Measurements from ENCODE around the gene C1QTNF9B.

The C1QTNF9B gene

GRCh38 chr13:23856008-23856750, 41.1 kb downstream of the C1QTNF9B start:
- no peak overlapping the region for H3K4me3 Mint-ChIP-seq
- H3K27ac Mint-ChIP-seq = no peak overlapping the region
- no peaks in the 10 kb centered on the region for H3K9me3 Mint-ChIP-seq (ENCODE audit: low read depth)
- peaks cover 2% of the 10 kb centered on the region for H3K4me1 Mint-ChIP-seq (ENCODE audit: low read depth)
- H3K36me3 Mint-ChIP-seq = peaks cover 14% of the 10 kb centered on the region
- no peaks in the 10 kb centered on the region for H3K27me3 Mint-ChIP-seq

- Mint-ChIP-seq H3K36me3 (peaks cover 13% of the 10 kb centered on the region), H3K4me1 (ENCODE audit: low read depth) (peaks cover 2% of the 10 kb centered on the region), H3K4me3 (no peak overlapping the region), H3K9me3 (ENCODE audit: low read depth) (no peaks in the 10 kb centered on the region), H3K27ac (no peak overlapping the region), H3K27me3 (no peaks in the 10 kb centered on the region)
These were observed 41.9 kb downstream of the C1QTNF9B start for GRCh38 chr13:23855360-23855759.

DNA sequence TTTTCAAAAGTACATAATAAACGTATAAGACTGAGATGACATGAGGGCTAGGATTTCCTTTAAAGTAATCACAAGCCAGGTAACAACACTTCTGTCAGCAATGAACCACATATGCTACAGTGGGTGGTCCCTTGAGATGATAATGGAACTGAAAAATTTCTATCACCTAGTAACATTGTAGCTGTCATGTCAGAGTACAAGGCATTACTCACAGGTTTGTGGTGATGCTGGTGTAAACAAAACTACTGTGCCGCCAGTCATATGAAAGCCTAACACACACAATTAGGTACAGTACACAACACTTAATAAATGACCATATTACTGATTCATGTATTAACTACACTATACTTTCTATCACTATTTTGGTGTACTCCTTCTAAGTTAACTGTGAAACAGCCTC, 45.0 kb downstream of the C1QTNF9B start:
- peaks cover 20% of the 10 kb centered on the region for H3K36me3 Mint-ChIP-seq
- no peak overlapping the region for H3K27ac Mint-ChIP-seq
- H3K9me3 Mint-ChIP-seq (ENCODE audit: low read depth) = no peaks in the 10 kb centered on the region
- no peak overlapping the region for H3K4me3 Mint-ChIP-seq
- peaks cover 7% of the 10 kb centered on the region for H3K4me1 Mint-ChIP-seq (ENCODE audit: low read depth)
- no peaks in the 10 kb centered on the region for H3K27me3 Mint-ChIP-seq

DNA sequence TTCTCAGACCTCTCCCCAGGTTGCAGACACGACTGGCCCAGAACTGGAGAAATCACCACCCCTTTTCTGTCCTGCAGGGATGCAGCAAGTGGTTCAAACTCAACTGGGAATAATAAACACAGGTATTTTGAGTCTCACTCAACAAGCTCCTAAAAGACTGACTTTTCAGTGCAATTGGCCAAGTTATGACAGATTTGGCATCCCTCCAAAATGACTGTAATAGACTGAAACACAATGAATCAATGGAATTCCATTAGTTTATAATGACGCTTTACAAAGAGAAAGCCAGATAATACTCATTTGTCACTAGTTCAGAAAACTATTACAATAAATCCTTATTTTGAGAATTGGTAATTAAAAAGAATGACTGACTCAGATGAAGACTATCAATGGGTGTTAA, 46.2 kb downstream of the C1QTNF9B start:
- Mint-ChIP-seq H3K4me1 (ENCODE audit: low read depth) (peaks cover 7% of the 10 kb centered on the region), H3K4me3 (no peak overlapping the region), H3K36me3 (peaks cover 22% of the 10 kb centered on the region), H3K9me3 (ENCODE audit: low read depth) (no peaks in the 10 kb centered on the region), H3K27me3 (no peaks in the 10 kb centered on the region), H3K27ac (no peak overlapping the region)

DNA sequence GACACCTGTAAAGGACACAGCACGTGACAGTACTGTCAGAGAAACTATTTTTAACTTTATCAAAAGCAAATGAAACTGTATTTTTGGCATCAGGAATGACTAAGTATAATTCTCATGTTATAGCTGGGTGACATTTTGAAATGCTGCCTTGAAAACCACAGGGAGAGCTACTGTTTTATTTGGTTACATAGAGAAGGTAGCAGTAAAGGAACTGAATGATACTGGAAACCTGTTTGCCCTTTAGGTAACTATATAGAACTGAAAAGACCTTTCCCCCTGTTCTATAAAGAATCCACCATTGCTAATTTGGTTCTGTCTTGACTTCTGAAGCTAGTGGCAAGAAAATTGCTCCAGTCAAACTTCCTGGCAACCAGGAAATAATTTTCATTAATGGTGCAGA, 47.2 kb downstream of the C1QTNF9B start:
- Mint-ChIP-seq H3K36me3 (peaks cover 20% of the 10 kb centered on the region), H3K4me1 (ENCODE audit: low read depth) (peaks cover 5% of the 10 kb centered on the region), H3K27me3 (no peaks in the 10 kb centered on the region), H3K9me3 (ENCODE audit: low read depth) (no peaks in the 10 kb centered on the region), H3K27ac (no peak overlapping the region), H3K4me3 (no peak overlapping the region)

DNA sequence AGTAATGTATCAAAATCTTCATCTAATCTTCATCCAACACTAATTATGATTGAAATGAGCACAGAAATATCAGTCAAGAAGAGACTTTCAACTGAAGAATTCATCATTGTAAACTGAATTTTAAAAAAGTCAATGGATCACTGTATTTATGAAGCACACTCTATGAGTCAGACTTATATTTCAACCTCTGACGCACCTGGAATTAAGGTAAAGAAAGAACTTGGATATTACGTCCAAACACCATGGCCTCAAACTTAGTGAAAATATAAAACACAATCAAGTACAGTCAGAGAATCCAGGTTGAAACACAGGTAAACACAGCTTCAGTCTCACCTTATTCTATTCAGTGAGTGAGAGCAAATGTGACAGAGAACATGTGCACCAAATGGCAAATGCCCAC, 47.6 kb downstream of the C1QTNF9B start:
- Mint-ChIP-seq H3K9me3 (ENCODE audit: low read depth) (no peaks in the 10 kb centered on the region), H3K4me3 (no peak overlapping the region), H3K27ac (no peak overlapping the region), H3K4me1 (ENCODE audit: low read depth) (peaks cover 6% of the 10 kb centered on the region), H3K36me3 (peaks cover 20% of the 10 kb centered on the region), H3K27me3 (no peaks in the 10 kb centered on the region)

DNA sequence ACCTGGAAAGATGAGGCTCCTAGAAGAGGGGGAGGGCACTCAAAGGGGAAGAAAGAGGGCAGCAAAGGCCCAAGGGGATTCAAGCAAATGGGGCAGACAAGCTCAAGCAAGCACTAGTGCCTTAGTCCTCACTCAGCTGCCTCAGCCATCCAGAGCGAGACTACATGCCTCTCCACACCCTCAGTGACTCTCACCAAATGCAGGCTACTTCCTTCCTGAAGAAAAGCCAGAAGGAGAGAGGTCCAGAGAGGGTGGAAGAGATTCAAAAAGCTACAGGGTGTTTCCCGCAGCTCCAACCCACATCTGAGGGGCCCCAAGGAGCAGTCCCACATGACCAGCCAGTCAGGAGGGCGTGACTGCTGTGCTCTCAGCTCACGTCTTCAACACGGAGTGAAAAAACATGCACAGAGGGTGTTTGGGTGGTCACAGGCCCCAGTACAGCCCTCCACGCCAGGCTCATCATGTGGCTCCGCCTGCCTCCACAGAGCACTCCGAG, 48.6 kb downstream of the C1QTNF9B start:
- Mint-ChIP-seq H3K9me3 (ENCODE audit: low read depth) (no peaks in the 10 kb centered on the region), H3K4me1 (ENCODE audit: low read depth) (peaks cover 13% of the 10 kb centered on the region), H3K27ac (no peak overlapping the region), H3K27me3 (no peaks in the 10 kb centered on the region), H3K36me3 (peaks cover 23% of the 10 kb centered on the region), H3K4me3 (no peak overlapping the region)

DNA sequence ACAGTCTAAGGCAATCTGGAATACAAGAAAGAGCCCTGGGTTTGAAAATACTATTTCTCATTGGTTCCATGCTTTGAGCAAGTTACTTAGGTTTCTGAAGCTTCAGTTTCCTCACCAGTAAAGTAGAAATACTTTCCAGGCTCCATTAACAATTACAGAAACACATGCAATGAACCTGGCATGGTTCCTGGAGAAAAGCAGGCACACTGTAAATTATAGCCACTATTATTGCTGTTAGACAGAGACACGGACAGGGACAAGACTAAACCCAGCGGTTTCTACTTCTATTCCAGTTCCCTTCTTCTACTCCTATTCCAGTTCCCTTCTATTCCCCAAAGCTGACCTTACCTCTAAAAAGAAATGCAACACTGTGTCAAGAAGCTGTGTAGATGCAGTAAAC, 49.3 kb downstream of the C1QTNF9B start:
- no peaks in the 10 kb centered on the region for H3K27me3 Mint-ChIP-seq
- H3K4me1 Mint-ChIP-seq (ENCODE audit: low read depth) = peaks cover 16% of the 10 kb centered on the region
- H3K27ac Mint-ChIP-seq = no peak overlapping the region
- H3K36me3 Mint-ChIP-seq = peaks cover 25% of the 10 kb centered on the region
- no peak overlapping the region for H3K4me3 Mint-ChIP-seq
- no peaks in the 10 kb centered on the region for H3K9me3 Mint-ChIP-seq (ENCODE audit: low read depth)

DNA sequence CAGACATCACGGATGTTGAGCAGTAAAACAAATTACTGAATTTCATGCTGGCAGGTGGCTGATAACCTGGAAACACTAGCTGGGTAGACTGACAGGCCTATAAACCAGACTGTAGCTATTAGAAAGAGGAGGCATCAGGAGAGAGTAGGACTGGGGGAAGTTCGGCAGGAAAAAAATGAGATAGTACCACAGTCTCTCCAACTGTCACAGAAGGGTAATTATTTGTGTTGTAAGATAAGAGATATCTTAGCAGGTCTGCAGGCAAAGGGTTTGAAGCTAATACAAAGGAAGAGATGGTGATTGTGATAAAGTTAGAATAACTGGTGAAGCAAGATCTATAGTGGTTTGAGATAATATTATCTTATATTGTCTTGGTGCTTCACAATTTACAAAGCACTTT, 49.8 kb downstream of the C1QTNF9B start:
- Mint-ChIP-seq H3K27ac (no peak overlapping the region), H3K9me3 (ENCODE audit: low read depth) (no peaks in the 10 kb centered on the region), H3K27me3 (no peaks in the 10 kb centered on the region), H3K36me3 (peaks cover 26% of the 10 kb centered on the region), H3K4me1 (ENCODE audit: low read depth) (peaks cover 16% of the 10 kb centered on the region), H3K4me3 (no peak overlapping the region)

GRCh38 chr13:23845105-23845725, 52.1 kb downstream of the C1QTNF9B start:
- peaks cover 25% of the 10 kb centered on the region for H3K36me3 Mint-ChIP-seq
- H3K27me3 Mint-ChIP-seq = no peaks in the 10 kb centered on the region
- no peak overlapping the region for H3K27ac Mint-ChIP-seq
- no peak overlapping the region for H3K4me3 Mint-ChIP-seq
- H3K4me1 Mint-ChIP-seq (ENCODE audit: low read depth) = peaks cover 16% of the 10 kb centered on the region
- H3K9me3 Mint-ChIP-seq (ENCODE audit: low read depth) = no peaks in the 10 kb centered on the region

- Mint-ChIP-seq H3K27ac (no peak overlapping the region), H3K36me3 (peaks cover 25% of the 10 kb centered on the region), H3K9me3 (ENCODE audit: low read depth) (no peaks in the 10 kb centered on the region), H3K27me3 (no peaks in the 10 kb centered on the region), H3K4me3 (no peak overlapping the region), H3K4me1 (ENCODE audit: low read depth) (peaks cover 16% of the 10 kb centered on the region)
These were observed 53.2 kb downstream of the C1QTNF9B start for GRCh38 chr13:23844132-23844531.

GRCh38 chr13:23843436-23843835, 53.9 kb downstream of the C1QTNF9B start:
- no peak overlapping the region for H3K27ac Mint-ChIP-seq
- H3K4me3 Mint-ChIP-seq = no peak overlapping the region
- H3K4me1 Mint-ChIP-seq (ENCODE audit: low read depth) = peaks cover 14% of the 10 kb centered on the region

DNA sequence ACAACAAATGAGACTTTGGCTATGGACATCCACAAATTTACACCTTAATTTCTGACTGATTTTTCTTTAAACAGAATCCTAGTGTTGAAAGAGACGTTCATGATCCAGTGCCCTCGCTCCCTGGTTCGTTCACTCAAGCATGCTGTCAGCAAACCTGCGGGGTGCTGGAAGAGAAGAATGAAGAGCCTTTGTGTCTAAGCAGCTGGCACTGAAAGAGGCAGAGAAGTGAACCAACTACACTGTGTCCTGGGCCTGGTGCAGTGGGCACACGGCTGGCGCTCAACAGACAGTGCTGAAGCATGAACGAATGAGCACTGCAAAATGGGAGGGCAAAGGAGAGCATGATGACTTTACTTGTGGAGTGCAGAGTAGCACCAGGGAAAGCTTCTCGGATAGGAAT, 54.9 kb downstream of the C1QTNF9B start:
- peaks cover 12% of the 10 kb centered on the region for H3K4me1 Mint-ChIP-seq (ENCODE audit: low read depth)
- no peak overlapping the region for H3K27ac Mint-ChIP-seq
- H3K36me3 Mint-ChIP-seq = peaks cover 18% of the 10 kb centered on the region
- no peaks in the 10 kb centered on the region for H3K27me3 Mint-ChIP-seq
- H3K4me3 Mint-ChIP-seq = no peak overlapping the region
- no peaks in the 10 kb centered on the region for H3K9me3 Mint-ChIP-seq (ENCODE audit: low read depth)

More at GRCh38 chr13:23843436-23843835, 53.9 kb downstream of the C1QTNF9B start:
- Mint-ChIP-seq H3K27me3 (no peaks in the 10 kb centered on the region), H3K9me3 (ENCODE audit: low read depth) (no peaks in the 10 kb centered on the region), H3K36me3 (peaks cover 24% of the 10 kb centered on the region)
